COLO668 (cell line): ENCODE results near the gene INMT.
A peak's percentile ranks its signal among the peaks of the same experiment; 100 is the strongest.

ENCODE experiments used
- DNase-seq: peaks from one replicate; lab custom pipeline; 2025; ENCODE audit not compliant: unreplicated experiment; lab: John Stamatoyannopoulos, UW

INMT gene

DNA sequence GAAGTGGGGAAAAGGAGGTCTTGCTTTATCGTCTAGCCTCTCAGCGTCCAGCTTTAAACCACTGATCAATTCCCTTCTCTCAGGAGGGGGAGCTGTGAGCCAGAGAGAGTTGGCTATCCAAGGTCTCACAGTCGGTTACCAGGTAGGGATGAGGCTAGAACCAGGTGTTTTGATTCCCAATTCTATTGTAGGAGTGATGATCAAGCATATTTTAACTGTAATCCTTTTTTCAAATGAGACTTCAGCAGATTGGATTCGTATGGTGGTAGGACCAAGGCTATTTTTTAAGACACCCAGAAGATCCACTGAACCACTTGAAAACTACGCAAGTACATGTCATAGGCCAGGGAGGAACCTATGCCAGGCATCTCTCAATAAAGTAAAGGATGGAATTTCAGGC, 27.6 kb downstream of the INMT start:
- no peak for DNase-seq

DNA sequence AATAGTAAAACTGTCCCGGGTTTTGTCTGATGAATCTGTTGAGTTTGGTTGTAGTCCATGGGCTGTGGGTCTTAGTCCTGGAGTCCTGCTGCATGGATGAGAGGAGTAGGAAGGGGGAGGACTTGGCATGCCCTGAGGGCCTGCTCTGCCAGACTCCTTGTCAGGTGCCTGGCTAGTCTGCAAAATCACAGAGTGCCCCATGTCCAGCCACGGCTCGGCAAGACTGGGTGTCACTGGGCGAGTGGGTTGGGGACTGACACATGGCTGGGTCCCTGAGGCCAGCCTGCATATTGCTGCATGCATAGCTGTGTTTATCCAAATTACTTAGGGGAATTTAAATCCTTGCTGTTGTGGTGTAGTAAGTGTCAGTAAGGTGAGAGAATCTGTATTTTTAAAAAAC, 29.0 kb downstream of the INMT start:
- no peak for DNase-seq

DNA sequence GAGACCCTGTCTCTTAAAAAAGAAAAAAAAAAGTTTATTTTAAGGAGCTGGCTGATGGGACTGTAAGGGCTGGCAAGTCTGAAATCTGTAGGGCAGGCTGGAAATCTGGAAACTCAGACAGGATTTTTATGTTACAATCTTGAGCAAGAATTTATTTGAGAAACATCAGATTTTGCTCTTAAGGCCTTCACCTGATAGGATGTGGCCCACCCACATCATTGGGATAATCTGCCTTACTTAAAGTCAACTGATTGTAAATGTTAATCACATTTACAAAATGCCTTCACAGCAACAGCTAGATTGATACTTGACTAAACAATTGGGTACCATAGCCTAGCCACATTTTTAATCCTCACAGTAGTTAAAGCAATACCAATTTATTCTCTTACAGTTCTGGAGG, 30.8 kb downstream of the INMT start:
- no peak for DNase-seq

DNA sequence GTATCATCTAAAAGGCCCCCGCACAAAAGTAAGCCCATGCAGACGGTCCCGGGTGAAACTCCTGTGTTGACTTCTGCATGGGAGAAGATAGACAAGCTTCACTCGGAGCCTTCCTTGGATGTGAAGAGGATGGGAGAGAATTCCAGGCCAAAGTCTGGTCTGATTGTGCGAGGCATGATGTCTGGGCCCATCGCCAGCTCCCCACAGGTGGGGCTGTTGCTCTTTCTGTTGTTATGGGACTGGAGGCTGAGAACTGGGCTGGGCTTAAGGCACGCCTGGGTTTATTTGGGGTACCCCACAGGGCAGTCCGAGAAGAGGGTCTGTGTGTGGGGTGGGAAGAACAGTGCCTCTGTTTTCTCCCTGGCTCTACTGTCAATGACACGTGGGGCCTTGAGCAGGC, 33.9 kb downstream of the INMT start:
- no peak for DNase-seq

DNA sequence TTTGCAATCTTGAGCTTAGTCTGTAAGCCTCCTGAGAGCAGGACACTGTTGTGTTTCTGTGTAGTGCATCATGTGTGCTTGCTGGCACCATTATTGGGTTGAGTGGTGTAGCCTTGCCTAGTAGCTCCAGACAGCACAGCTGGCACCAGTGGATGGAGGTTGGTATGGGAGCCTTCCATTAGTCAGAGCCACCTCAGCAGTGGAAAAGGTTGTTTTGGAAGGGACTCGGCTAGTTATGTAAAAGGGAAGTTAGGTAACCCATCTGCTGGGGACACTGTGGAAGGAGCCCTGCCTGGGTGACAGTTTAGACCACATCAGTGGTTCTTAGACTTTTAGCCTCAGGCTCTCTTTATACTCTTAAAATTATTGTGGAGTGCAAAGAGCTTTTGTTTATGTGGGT, 35.6 kb downstream of the INMT start:
- no peak for DNase-seq

DNA sequence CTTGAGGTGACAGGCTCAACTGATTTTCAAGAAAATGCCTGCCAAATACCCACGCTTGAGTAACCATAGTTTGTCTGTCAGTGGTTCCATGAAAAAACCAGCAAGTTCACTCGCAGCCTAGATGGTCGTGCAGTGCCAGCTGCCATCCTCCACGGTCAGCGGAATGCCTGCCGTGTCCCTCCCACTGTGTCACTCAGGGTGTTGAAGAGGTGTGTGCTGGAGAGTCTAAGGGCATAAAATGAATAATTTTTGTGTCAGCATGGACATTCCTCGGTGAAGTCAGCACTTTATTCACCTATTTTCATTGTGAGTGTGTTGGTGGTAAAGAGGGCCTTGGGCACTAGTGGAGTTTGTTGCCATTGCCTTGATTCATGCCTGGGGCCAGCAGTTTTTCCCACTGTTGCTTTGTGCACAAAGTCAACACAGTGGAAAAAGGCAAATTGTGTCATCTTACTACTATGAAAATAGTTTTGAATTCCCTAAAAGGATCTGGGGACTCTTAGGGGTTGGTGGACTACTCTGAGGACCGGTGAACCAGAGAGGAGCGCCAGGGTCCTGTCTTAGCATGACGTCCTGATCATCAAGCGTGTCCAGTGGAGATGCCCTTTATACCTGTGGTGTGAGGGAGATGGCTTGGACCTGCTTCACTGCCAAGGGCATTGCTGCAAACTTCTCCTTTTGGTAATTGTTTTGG, 36.9 kb downstream of the INMT start:
- no peak for DNase-seq

DNA sequence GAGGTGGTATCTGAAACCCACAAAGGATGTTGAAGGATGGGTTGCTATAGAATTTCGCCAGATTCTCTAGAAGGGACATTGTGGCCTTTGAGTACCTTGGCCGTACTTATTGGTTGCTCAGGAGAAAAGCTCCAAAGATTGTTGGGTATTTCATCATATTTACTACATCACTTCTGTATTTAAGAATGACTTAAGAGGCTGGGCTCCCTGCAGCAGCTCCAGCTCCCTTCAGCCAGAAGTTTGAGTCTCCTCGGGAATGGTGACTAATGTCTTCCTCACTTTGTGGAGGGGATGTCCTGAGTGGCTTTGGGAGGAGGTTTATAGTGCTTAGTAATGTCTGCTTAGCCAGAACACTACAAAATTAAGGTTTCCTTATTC, 37.4 kb downstream of the INMT start:
- DNase-seq, result no peak

DNA sequence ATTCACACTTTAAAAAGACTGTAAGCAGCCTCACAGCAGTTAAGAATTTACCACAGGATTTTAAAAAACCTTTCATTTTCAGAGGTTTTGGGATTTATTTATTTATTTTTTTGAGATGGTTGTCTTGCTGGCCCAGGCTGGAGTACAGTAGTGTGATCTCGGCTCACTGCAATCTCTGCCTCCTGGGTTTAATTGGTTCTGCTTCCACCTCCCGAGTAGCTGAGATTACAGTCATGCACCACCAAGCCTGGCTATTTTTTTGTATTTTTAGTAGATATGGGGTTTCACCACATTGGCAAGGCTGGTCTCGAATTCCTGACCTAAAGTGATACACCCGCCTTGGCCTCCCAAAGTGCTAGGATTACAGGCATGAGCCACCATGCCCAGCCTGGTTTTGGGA, 38.4 kb downstream of the INMT start:
- no peak for DNase-seq

DNA sequence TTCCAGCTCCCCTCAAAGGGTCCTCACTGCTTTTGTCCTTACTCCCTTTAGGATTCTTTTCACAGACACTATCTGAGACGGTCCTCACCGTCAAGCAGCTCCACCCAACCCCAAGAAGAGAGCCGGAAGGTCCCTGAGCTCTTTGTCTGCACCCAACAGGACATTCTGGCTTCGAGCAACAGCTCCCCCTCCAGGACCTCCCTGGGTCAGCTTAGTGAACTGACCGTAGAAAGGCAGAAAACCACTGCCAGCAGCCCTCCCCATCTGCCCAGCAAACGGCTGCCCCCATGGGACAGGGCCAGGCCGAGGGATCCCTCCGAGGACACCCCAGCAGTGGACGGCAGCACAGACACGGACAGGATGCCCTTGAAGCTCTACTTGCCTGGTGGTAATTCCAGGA, 39.2 kb downstream of the INMT start:
- no peak for DNase-seq

DNA sequence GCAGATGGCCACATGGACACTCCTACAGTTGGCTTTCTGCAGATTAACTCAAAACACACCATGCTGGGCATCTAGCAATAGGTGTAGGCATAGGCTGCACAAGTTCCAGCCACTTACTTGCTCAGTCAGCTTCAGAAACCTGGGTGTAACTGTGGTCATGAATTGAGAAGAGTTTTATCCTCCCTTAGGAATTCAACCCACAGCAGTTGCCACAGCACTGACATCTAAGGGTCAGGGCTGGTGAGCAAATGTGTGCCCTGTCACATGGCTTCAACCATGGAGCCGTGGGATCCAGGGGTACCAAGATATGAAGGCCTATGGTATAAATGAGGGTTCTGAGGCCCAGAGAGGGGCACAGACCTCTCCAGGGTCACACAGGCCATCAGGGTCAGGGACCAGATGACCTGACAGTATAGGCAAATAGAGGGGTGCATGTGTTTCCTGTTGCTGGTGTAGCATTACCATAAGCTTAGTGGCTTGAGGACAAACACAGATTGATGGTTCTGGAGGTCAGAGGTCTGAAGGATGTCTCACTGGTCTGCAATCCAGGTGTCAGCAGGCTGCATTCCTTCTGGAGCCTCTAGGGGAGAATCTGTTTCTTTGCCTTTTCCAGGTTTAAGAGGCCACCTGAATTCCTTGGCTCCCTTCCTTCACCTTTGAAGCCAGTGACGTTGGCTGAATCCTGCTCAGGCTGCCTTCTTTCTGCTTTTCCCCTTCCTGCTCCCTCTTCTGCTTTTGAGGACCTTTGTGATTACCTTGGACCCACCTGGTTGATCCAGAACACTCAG, 43.4 kb downstream of the INMT start:
- no peak for DNase-seq

DNA sequence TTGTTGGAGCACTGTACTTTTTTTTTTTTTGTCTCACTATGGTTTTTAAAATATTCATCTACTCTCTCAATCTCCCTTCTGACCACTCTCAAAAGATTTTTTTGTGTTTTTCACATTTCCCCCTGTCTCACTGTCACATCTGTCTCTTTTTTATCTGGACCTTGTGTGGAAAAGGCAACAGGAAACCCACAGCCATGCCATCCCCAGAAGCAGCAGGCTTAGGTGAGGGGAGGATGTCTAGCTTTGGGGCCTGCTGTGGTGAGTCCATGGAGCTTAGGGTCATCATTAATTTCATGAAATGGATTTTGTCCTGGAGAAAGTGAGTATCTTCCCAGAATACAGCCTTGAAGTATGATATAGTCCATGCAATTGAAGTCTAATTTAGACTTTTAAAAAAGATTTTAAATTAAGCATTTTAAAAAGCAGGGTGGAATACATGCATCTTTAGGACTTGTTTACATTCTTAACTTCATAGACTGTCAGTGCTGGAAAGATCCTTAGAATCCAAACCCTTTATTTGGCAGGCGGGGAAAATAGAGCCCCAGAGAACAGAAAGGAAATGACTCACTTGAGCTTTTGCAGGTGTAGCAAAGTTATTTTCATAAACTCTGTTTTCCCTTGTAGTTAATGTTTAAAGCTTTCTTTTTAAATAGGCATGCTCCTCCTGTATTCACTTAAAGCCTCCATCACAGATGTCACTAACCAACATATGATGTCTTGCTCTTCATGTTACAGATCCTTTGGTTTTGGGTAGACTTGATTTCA, 44.4 kb downstream of the INMT start:
- DNase-seq, result no peak

DNA sequence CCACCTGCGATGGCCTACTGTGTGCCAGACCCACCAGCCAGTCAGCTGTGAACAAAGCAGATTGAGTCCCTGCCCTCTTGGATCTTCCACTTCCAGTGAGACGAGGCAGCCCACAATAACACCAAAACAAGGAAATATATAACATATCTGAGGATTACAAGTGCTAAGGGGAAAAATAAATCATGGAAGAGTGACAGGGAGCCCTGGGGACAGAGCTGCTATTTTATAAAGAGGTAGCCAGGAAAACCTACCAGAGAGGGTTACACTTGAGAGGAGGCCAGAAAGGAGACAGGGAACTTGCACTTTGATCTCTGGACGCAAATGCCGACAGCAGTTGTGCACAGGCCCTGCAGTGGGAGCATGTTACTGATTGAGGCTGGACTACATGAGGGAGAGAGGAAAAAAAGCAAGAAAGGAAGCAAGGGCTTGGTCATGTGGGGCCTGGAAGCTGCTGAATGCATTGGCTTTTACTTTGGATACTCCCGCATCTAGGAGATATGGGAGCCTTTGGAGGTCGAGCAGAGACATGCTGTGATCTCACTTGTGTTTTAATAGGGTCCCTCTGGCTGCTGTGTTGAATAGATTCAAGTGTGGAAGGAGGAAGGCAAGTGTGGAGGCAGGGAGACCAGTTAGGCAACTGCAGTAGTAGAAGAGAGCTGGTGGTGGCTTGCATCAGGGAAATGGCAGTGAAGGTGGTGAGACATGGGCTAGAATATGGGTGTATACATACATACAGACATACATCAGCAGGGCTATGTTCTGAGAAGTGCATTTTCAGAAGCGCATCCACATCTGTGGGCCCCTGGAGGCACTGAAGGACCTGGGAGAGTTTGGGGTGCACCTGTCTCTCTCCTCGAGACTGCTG, 45.5 kb downstream of the INMT start:
- DNase-seq, result no peak

DNA sequence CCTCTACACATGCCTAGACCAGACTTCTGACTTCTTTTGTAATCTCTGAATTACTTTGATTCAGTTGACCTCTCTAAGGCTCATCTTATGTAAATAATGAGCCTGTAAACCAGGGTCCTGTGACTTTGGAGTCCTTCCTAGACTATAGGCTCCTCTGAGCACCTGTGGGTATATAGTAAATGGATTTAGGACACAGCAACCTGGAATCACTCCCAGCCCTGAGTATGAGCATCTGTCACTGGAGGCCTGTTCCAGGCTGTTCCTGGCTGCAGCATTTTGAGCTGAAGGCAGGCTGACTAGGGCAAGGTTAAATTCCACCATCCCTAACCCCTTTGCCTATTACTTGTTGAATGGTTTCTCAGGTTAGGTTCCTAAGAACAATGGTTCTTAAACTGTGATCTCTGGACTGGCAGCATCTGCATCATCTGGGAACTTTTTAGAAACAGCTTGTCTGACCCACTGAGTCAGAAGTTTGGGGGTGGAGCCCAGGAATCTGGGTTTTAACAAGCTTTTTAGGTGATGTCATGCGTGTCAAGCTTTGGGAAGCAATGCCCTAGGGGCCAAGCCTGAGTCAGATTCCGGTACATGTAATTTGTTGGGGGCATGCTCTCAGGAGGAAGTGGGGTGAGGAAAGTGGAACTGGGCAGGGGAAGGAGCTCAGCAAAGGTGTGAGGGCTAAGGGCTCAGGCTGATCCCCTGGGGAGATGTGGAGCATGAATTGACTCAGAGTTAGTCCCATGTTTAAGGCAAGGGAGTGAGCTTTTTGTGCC, 47.5 kb downstream of the INMT start:
- no peak for DNase-seq

DNA sequence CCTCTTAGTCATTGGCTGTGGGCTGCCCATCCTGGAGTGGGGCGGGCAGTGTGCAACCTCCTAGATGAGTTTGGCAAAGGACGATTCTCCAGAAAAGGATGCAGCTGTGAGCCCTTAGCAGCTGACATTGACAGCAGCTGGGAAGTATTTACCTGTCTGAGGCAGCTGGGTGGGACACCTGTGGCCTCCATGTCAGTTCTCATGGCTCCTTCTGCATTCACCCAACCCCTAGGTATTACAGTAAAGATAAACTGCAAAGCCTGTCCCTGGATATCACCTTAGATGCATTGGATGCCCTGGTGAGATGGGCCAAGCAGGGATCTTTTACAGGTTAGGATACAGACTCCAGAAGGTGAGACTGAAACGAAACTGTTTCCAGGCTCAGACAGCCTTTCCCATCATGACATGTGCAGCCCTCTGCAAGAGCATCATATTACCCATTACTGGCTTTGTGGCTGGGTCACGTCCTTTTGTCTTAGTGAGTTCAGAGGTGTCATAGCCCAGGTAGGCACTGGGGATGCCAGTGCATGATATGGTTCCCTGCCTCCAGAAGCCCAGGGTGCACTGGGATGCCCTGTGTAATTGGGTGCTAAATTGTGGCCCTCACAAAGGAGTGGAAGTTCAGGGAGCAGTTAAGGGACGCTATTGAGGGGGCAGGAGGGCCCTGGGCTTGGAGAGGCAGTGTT, 48.2 kb downstream of the INMT start:
- no peak for DNase-seq

DNA sequence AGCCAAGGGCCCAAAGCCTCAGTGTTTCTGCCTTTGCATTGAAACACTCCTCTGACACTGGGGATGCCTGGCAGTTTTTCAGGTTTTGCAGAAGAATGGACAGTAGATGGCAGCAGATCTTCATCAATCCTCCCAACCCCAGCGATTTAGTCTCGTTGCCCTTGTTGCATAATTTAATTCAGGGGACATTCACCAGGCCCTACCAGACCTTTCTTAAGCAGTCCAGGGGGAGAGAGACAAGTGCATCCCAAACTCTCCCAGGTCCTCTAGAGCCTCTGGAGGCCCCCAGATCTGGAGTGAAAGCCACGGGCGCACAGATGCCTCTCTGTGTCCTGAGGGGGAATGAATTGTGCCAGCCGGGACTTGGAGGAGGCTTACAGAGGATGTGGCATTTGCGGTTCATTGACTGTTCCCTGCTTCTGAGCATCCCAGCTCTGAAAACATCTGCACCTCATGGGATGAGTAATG, 48.9 kb downstream of the INMT start:
- peak; percentile 52 for DNase-seq

DNA sequence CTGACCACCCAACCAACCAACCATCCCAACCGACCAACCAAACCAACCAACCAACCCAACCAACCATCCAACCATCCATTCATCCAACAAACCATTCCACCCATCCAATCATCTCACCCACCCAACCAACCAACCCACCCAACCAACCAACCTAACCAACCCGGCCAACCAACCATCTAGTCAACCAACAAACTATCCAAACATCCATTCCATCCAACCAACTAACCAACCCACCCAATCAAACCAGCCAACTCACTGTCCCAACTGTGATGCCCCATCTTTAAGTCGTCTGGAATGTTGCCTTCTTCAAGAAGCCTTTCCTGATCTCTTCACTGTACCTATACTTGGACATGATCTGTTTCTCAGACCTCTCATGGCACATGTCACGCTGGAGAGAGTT, 50.9 kb downstream of the INMT start:
- DNase-seq, result no peak

DNA sequence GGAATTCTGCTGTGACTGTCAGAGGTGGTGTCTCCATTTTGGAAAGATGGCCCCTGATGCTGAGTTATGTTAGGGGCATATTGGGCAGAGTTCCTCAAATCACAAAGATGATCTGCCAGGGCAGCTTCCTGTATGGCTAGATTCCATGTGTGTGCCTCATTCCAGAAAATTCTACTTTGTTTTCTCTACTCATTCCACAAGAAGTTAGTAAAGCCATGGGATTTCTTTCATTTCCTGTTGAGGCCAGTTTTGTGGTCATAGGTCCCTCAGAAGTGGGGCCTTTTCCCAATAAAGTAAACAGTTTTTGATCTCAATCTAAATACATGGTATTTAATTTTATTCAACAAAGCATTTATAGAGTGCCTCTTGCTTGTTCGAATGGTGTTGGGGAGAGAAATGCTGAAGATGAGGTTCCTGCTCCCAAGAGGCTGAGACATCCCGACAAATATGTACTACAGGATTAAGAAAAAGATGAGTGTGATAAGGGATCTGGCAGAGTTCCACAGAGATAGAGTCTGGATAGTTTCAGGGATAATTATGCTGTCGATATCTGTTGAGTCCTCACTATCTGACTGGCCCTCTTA, 52.2 kb downstream of the INMT start:
- DNase-seq, result no peak

DNA sequence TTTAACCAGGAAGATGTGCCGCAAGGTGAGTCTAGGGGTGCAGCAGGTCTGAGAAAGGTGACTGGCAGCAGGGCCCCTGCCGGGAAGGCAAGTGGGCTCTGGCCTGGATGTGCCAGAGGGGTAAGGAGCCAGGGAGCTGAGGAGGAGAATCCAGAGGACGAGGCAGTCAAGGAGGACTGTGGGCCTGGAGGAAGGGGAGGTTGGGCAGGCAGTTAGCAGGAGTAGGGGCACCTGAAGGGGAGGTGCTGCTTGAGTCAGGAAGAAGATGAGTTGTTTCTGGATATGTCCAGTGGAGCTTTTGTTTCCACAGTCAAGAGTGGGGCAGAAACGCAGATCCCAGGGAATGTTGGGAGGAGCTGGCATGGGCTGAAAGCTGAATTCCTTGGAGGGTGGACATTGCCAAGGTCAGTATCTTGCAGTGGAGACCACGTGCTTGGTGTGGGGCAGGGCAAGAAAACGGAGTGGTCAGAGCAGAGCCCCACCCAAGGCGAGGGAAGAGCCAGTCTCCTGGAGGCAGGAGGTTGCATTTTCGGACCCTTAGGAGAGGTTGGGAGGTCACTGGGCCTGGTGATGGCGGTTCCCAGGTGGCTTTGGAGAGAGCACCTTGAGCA, 53.3 kb downstream of the INMT start:
- no peak for DNase-seq

DNA sequence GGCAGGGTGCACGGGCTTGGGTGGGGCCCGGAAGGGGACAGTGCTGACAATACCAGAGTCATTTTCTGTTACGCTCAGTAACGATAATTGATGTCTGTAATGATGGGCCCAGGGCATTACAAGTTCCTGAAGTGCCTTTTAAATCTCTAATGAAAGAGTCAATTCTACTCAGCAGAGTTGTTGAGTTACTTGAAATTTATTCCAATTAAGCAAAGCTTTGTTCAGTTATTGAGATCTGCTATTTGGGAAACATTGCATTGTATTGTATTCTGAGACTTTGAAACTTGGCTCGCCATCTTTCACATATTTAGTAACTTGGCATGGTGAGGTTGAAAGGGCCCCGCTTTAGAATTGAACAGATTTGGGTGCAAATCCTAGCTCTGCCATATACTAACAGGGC, 54.0 kb downstream of the INMT start:
- no peak for DNase-seq
